Upper lobe of left lung (tissue), 6 donors: ENCODE measurements around the gene RAB6B. TPM values are rescaled to one million over a fixed set of nuclear protein-coding genes. Genes with fewer than 3 reads are reported as not detected.

ENCODE experiments used
- ATAC-seq, 2 donors: fragments of 200-7000 bp; cut with Tn5 transposase; one replicate each; pipeline ENCODE4 v1.9.1; 2022; ENCODE audit warnings: mild to moderate bottlenecking in 2 of 2, moderate library complexity in 2 of 2; ENCODE audit not compliant: low FRiP score in 2 of 2
- DNase-seq, 2 donors: peaks; one replicate each; pipeline ENCODE4 v3.0.0-alpha.2; 2019 to 2020
- H3K27ac ChIP-seq, 4 donors: fragments of 200-600 bp; sonication (generic); one replicate each; pipeline ENCODE4 v1.5.1; 2016 to 2019
- H3K27me3 ChIP-seq, 4 donors: fragments of 200-600 bp; sonication (generic); one replicate each; pipeline ENCODE4 v1.5.1; 2017 to 2019
- H3K36me3 ChIP-seq, 4 donors: fragments of 200-600 bp; sonication (generic); one replicate each; pipeline ENCODE4 v1.5.1; 2016 to 2019
- H3K4me1 ChIP-seq, 4 donors: fragments of 200-600 bp; sonication (generic); one replicate each; pipeline ENCODE4 v1.5.1; 2018 to 2019
- H3K4me3 ChIP-seq, 4 donors: fragments of 200-600 bp; sonication (generic); one replicate each; pipeline ENCODE4 v1.5.1; 2017 to 2019; ENCODE audit warnings: mild to moderate bottlenecking in 2 of 4, moderate library complexity in 1 of 4
- H3K9me3 ChIP-seq, 4 donors: fragments of 200-600 bp; sonication (generic); one replicate each; pipeline ENCODE4 v1.5.1; 2018 to 2019
- CTCF ChIP-seq, 6 experiments: fragments of 450-650 bp in 4 of 6; fragments of 200-600 bp in 2 of 6; sonication (generic) in 2 of 6; IDR thresholded peaks; one replicate each; pipeline ENCODE4 v1.5.1; 2016 to 2019; ENCODE audit warnings: antibody characterized with exemption in 6 of 6
- EP300 ChIP-seq, 4 donors: sonication (generic); formaldehyde crosslinking; IDR thresholded peaks; one replicate each; pipeline ENCODE4 v1.5.1; 2017; ENCODE audit warnings: antibody characterized with exemption in 4 of 4, control low read depth in 2 of 4
- POLR2A ChIP-seq, 4 donors: fragments of 450-650 bp; IDR thresholded peaks; one replicate each; pipeline ENCODE4 v1.5.1; 2016 to 2017; ENCODE audit warnings: antibody characterized with exemption in 4 of 4, mild to moderate bottlenecking in 2 of 4
- POLR2AphosphoS5 ChIP-seq, 2 donors: sonication (generic); formaldehyde crosslinking; IDR thresholded peaks; one replicate each; pipeline ENCODE4 v1.5.1; 2017; ENCODE audit warnings: antibody characterized with exemption in 2 of 2
- WGBS, 2 donors: methylation state at CpG; one replicate each; pipeline ENCODE4 v1.1.5; 2017 to 2018; 5-methylcytosine and 5-hydroxymethylcytosine counted together
- total RNA-seq, 6 donors: library from RNA; depleted of rRNA in 4 of 6; stranded (reverse); fragments of >200 nt in 4 of 6; gene quantifications; one replicate each; pipeline versions ENCODE4 v1.1.0 to v1.2.1, GENCODE V29; 2016 to 2021
- donor health status: DM: no; HTN: no; CAD: no; lungs with moderate emphysema.
- donor health status: DM: no; HTN: yes; CAD: no; lungs with severe emphysema.

Gene RAB6B
- total RNA-seq, 6 donors from 2014 or later: 1.00 to 6.3 (median 2.8) TPM

- Histone ChIP-seq H3K9me3 (no peaks in the 10 kb centered on the region), H3K36me3 (no peaks in the 10 kb centered on the region), H3K4me3 (no peak overlapping the region), H3K27ac (no peak overlapping the region), H3K27me3 (no peaks in the 10 kb centered on the region), H3K4me1 (no peaks in the 10 kb centered on the region)
- DNase-seq (no peak), ATAC-seq (no peak)
- no peak for TF ChIP-seq POLR2A (IDR thresholded peaks at IDR 0.05)
- no peak for TF ChIP-seq CTCF (IDR thresholded peaks at IDR 0.05)
- TF ChIP-seq POLR2AphosphoS5 (IDR thresholded peaks at IDR 0.05): no peak
- TF ChIP-seq EP300 (IDR thresholded peaks at IDR 0.05): no peak
- WGBS, 2 donors: 67 to 85% methylated on average over 6 to 8 of the region's 8 CpGs
Measured at GRCh38 chr3:133868186-133868585, 27.5 kb downstream of the RAB6B start.

- Histone ChIP-seq H3K4me3 (no peak overlapping the region), H3K27ac (no peak overlapping the region), H3K36me3 (no peaks in the 10 kb centered on the region), H3K27me3 (no peaks in the 10 kb centered on the region), H3K9me3 (no peaks in the 10 kb centered on the region), H3K4me1 (no peaks in the 10 kb centered on the region)
- no peak for TF ChIP-seq EP300 (IDR thresholded peaks at IDR 0.05)
- no peak for TF ChIP-seq POLR2A (IDR thresholded peaks at IDR 0.05)
- no peak for TF ChIP-seq CTCF (IDR thresholded peaks at IDR 0.05)
- no peak for TF ChIP-seq POLR2AphosphoS5 (IDR thresholded peaks at IDR 0.05)
- ATAC-seq (no peak), DNase-seq (no peak)
- 94 to 95% methylated on average over 3 of the region's 3 CpGs for WGBS, 2 donors
Measured at GRCh38 chr3:133866141-133866540, 29.5 kb downstream of the RAB6B start.

GRCh38 chr3:133865136-133865855, 30.4 kb downstream of the RAB6B start:
- 76 to 89% methylated on average over 4 to 5 of the region's 5 CpGs for WGBS, 2 donors

GRCh38 chr3:133864616-133865015, 31.1 kb downstream of the RAB6B start:
- H3K4me1 ChIP-seq: no peaks in the 10 kb centered on the region
- no peaks in the 10 kb centered on the region for H3K27me3 ChIP-seq
- H3K9me3 ChIP-seq: no peaks in the 10 kb centered on the region
- no peak overlapping the region for H3K27ac ChIP-seq
- WGBS, 2 donors: 80 to 90% methylated on average over 7 of the region's 7 CpGs
- H3K36me3 ChIP-seq: no peaks in the 10 kb centered on the region
- TF ChIP-seq POLR2A (IDR thresholded peaks at IDR 0.05) (no peak), CTCF (IDR thresholded peaks at IDR 0.05) (no peak), EP300 (IDR thresholded peaks at IDR 0.05) (no peak), POLR2AphosphoS5 (IDR thresholded peaks at IDR 0.05) (no peak)
- H3K4me3 ChIP-seq: no peak overlapping the region
- ATAC-seq (no peak), DNase-seq (no peak)

More at GRCh38 chr3:133865136-133865855, 30.4 kb downstream of the RAB6B start:
- Histone ChIP-seq H3K27me3 (no peaks in the 10 kb centered on the region), H3K9me3 (no peaks in the 10 kb centered on the region), H3K4me1 (no peaks in the 10 kb centered on the region), H3K4me3 (no peak overlapping the region), H3K27ac (no peak overlapping the region), H3K36me3 (no peaks in the 10 kb centered on the region)
- no peak for TF ChIP-seq POLR2AphosphoS5 (IDR thresholded peaks at IDR 0.05)
- no peak for TF ChIP-seq CTCF (IDR thresholded peaks at IDR 0.05)
- no peak for TF ChIP-seq EP300 (IDR thresholded peaks at IDR 0.05)
- no peak for TF ChIP-seq POLR2A (IDR thresholded peaks at IDR 0.05)
- DNase-seq (no peak), ATAC-seq (no peak)

- Histone ChIP-seq H3K36me3 (no peaks in the 10 kb centered on the region), H3K9me3 (no peaks in the 10 kb centered on the region), H3K27me3 (no peaks in the 10 kb centered on the region), H3K27ac (no peak overlapping the region), H3K4me3 (no peak overlapping the region), H3K4me1 (no peaks in the 10 kb centered on the region)
- TF ChIP-seq POLR2AphosphoS5 (IDR thresholded peaks at IDR 0.05): no peak
- TF ChIP-seq POLR2A (IDR thresholded peaks at IDR 0.05): no peak
- TF ChIP-seq EP300 (IDR thresholded peaks at IDR 0.05): no peak
- no peak for TF ChIP-seq CTCF (IDR thresholded peaks at IDR 0.05)
- DNase-seq (no peak), ATAC-seq (no peak)
- 65 to 78% methylated on average over 11 of the region's 11 CpGs for WGBS, 2 donors
Measured at GRCh38 chr3:133863911-133864310, 31.8 kb downstream of the RAB6B start.
